HG03354 (cell line): ENCODE results near the gene ACVR2B.
"Not testable (repeated sequence)": the region's sequence is repeated elsewhere in the genome, so short reads cannot be mapped to it uniquely, and the experiment has no call there.

Source experiments
- ATAC-seq: cut with Tn5 transposase; IDR thresholded peaks from one replicate; pipeline ENCODE4 v1.9.1; 2021; ENCODE audit warnings: mild to moderate bottlenecking; ENCODE audit not compliant: unreplicated experiment, poor library complexity, severe bottlenecking

Gene ACVR2B

GRCh38 chr3:38453075-38453912 is at the start of gene ACVR2B:
TSS of gene ACVR2B (plus strand) at chr3:38453890. CDS start at chr3:38454323, 433 bp downstream.
- ATAC-seq, result peak; percentile 43

GRCh38 chr3:38404286-38404685 is 49.4 kb upstream of the ACVR2B start:
- no peak for ATAC-seq

GRCh38 chr3:38411591-38411990 is 42.1 kb upstream of the ACVR2B start:
- no peak for ATAC-seq

- not testable (repeated sequence) for ATAC-seq
These were observed 32.9 kb upstream of the ACVR2B start for GRCh38 chr3:38420758-38421157.

GRCh38 chr3:38421679-38422336 is 31.9 kb upstream of the ACVR2B start:
- no peak for ATAC-seq

GRCh38 chr3:38426798-38427426 is 26.8 kb upstream of the ACVR2B start:
- ATAC-seq, result not testable (repeated sequence)

GRCh38 chr3:38432871-38433658 is 20.6 kb upstream of the ACVR2B start:
- not testable (repeated sequence) for ATAC-seq

- ATAC-seq, result not testable (repeated sequence)
These were observed 20.0 kb upstream of the ACVR2B start for GRCh38 chr3:38433661-38434060.

GRCh38 chr3:38438436-38439069 is 15.1 kb upstream of the ACVR2B start:
- not testable (repeated sequence) for ATAC-seq

GRCh38 chr3:38443205-38443604 is 10.5 kb upstream of the ACVR2B start:
- ATAC-seq, result not testable (repeated sequence)

- no peak for ATAC-seq
These were observed 7.5 kb upstream of the ACVR2B start for GRCh38 chr3:38446085-38446686.

GRCh38 chr3:38446812-38447211 is 6.9 kb upstream of the ACVR2B start:
- ATAC-seq, result no peak

GRCh38 chr3:38450853-38451252 is 2.8 kb upstream of the ACVR2B start:
- ATAC-seq, result no peak

- ATAC-seq, result no peak
These were observed 155 bp downstream of the ACVR2B start for GRCh38 chr3:38453913-38454177.

- peak; percentile 49 for ATAC-seq
These were observed 641 bp downstream of the ACVR2B start for GRCh38 chr3:38454178-38454883.

- no peak for ATAC-seq
These were observed 1.4 kb downstream of the ACVR2B start for GRCh38 chr3:38454884-38455638.

GRCh38 chr3:38455639-38456430 is 2.1 kb downstream of the ACVR2B start:
- no peak for ATAC-seq
